GM19467 (cell line): ENCODE measurements around the gene DAPK1.

Source experiments
- ATAC-seq: cut with Tn5 transposase; IDR thresholded peaks from one replicate; pipeline ENCODE4 v1.9.1; 2021; ENCODE audit warnings: mild to moderate bottlenecking, moderate library complexity; ENCODE audit not compliant: unreplicated experiment

The DAPK1 gene

DNA sequence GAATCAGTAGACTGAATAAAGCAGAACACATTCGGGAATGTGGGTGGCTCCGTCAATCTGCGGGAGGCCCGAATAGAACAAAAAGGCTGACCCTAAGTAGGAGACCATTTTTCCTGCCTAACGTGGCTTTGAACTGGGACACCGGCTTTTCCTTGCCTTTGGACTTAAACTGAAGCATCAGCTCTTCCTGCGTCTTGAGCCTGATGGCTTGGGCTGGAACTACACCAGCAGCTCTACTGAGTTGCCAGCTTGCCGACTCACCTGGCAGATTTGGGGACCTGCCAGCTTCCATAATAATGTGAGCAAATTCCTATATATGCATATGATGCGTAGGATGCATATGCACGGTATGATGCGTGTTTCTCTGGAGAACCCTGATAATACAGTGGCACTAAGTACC is 111.3 kb downstream of the DAPK1 start:
- ATAC-seq: no peak

- no peak for ATAC-seq
Observed at GRCh38 chr9:87609486-87609885, 111.8 kb downstream of the DAPK1 start.

DNA sequence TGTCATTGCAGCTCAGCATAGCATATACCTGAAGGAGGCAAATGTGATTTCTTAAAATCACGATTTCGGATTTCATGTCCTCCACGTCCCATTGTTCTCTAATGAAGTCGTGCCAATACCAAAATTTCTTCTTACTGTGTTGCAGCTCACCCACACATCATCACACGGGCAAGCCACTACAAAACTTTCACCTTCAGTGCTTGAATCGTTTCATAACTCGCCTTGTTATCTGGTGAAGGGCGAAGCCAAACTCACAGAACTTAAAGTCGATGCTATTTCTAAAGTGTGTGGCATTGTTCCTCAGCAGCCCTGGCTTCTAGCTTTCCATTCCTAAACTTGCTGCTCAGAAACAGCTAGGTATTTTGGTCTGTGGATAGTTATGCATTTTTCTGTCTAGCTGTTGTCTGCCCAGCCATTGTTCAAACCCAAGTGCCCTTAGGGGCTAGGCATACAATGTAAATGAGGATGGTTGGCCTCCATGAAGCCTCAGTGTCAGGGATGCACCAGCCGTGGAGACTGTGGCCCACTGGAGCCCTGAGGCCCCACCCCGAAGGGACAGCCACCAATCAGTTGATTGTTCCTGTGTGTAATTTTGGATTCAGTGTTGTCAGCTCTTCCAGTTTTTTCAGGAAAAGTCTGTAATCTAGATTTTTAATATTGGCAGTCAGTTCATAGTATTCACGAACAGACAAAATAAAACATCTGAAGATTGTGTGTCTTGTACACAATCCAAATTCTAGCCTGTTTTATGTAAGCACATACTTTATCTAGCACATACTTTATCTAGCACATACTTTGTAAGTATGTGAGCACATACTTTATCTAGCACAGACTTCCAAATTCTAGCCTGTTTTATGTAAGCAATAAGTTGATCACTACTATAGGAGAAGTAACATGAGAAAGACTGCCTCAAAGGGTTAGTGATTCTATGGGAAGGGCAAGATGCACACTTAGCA is 112.8 kb downstream of the DAPK1 start:
- ATAC-seq: no peak

GRCh38 chr9:87611776-87612175 is 114.1 kb downstream of the DAPK1 start:
- no peak for ATAC-seq

DNA sequence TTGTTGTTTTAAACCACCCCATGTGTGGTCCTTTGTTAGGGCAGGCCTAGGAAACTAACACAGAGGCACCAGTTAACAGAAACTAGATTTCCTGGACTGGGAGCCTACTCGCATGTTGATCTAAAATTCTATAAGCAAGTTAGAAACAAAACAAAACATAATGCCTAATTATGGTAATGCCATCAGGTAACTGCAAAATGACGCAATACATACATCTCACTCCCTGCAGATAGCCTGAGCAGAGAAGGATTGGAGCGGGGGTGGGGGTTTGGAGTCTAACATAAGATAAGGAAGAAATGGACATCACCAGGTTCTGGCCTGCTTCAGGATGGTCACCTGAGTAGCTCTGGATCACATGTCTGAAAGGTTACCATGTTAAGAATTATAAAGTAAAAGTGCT is 114.9 kb downstream of the DAPK1 start:
- ATAC-seq: no peak

DNA sequence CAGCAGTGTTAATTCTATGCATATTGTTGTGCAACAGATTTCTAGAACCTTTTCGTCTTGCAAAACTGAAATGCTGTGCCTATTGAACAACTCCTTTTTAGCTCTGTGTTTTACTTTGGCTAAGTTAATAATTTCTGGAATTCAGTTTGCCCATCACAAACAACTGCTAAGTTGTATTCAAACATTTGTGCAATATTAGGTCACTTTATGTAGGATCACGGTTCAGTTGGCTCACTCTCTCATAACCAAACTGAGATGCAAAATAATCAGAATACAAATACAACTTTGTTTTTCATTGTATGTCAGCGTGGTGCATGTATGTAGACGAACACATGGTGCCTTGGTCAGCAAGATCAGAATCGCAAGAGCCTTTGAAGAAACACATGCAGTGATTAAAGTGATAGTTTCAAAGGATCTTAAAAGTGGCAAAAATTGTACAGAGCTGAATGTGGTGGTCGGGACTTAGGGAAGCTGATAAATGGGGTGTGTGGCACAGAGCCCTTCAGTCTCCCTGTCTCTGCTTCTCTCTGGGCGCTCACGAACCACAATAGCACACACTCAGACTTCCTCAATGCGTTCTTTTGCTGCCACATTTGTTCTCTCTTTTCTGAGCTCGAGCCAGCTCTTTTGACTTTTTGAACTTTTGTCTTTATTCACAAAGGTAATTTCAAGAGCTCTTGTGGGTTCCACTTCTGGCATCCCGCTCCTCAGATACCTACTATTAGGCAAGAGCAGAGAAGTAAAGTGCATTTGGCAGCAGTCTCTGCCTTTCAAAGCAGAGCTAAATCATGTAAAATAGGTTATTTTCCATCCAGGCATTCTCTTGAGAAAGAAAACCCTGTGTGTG is 115.8 kb downstream of the DAPK1 start:
- ATAC-seq: no peak

DNA sequence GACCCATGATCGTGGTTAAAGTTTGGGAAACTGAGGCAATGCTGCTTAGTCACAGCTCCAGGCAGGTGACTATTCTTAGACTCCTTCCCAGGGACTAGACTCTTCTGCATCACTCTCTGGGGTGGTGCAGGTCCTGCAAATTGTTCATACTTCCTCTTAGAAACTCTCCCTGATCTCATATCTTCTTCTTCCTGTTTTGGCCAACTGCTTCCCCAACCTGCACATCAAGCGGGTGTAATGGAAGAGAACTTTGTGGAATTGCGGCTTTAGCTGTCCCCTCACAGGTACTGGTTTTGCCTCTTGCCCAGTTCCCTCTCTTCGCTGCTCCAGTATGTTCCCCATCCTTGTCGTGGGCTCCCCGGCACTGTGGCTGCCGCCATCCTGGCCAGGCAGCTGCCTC is 116.7 kb downstream of the DAPK1 start:
- no peak for ATAC-seq

- ATAC-seq: no peak
Observed at GRCh38 chr9:87615136-87615535, 117.5 kb downstream of the DAPK1 start.

- ATAC-seq: no peak
Observed at GRCh38 chr9:87615547-87616148, 118.0 kb downstream of the DAPK1 start.

DNA sequence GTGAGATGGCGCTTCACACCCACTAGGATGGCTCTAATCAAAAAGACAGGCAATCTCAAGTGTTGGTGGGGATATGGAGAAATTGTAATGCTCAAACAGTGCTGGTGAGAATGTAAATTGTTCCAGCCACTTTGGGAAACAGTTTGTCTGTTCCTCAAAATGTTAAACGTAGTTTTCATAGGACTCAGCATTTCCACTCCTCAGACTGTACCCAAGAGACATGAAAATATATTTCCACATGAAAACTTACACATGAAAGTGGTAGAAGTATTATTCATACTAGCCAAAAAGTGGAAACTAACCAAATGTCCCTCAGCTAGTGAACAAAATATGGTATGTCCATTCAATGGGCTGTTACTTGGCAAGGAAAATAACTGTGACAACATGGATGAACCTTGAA is 120.6 kb downstream of the DAPK1 start:
- ATAC-seq: no peak

DNA sequence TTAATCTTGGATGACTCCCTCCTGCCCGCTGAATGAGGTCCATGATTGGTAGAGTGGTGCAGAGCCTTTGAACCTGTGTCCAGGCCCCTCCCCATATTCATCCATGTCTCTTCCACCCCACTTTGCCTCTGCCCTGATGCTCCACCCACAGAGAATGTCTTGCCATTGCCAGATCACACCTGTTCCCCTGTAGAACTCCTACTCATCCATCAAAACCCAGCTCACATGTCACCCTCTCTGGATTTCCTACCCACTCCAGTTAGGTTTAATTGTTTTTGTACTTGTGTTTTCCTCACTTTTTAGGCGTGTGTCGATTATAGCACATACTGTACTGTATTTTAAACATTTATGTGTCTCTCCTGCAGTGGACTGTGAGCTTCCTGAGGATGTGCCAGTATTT is 121.3 kb downstream of the DAPK1 start:
- ATAC-seq: no peak

DNA sequence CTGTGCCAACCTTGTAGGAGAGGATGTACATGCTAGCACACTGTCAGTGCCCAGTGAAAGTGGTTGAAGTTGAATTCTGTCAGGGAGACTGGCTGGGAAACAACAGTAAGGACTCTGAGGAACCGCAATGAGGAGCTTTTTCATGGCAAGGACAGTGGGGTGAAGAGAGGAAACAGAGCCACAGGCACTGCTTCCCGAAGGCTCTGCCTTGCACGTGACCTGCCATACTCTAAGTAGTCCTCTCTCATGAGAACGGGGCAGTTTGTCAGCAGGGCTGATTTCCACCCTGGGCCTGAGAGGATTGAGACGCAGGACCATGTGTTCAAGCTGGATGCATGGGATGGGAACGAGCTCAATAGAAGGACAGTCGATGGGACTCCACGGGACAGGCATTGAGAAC is 121.7 kb downstream of the DAPK1 start:
- ATAC-seq: no peak

DNA sequence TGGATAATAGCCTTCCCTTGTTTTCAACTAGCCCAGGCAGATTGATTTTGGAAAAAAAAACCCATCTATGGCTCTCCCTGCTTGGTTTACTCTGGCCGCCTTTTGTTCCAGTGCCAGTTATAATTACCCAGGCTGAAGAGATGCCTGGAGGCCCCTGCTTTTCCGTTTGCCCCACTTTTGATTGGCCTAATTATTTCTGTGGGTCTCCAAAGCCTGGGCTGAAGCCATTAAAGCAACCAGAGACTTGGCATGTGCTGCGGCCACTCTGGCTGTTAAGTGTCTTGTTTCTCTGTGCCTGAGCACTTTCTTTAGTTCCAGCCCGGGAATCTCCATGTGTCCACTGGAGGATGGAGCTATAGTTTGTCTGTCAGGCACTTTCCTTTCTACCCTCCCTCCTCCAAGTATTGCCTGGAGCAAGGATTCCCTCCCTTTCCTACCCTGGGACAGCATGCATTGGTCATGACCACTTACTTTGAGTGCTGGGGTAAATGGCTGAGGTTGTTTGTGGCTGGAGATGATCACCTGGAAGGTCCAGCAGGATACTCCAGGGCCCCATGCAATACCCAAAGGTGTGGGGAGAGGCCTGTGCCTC is 123.2 kb downstream of the DAPK1 start:
- ATAC-seq: no peak

GRCh38 chr9:87622098-87622497 is 124.4 kb downstream of the DAPK1 start:
- no peak for ATAC-seq

- ATAC-seq: no peak
Observed at GRCh38 chr9:87622923-87623322, 125.3 kb downstream of the DAPK1 start.

DNA sequence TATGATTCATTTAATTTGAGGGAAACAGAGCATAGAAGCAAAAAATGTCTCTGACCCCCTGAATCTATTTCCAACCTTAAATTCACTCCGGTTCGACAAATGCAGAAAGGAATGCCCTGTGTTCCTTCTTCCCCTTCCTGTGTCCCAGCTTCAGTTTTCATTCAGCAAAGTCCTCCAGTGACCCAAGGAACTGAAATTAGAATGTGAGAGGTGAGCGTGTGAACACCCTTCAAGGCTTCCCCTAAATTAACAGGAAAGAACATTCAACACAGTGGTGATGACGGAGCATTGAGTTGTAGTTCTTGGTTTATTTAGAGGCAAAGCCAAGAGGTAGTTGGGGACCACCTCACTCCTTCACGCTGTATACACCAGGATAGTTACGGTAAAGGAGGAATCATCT is 130.7 kb downstream of the DAPK1 start:
- ATAC-seq: no peak

DNA sequence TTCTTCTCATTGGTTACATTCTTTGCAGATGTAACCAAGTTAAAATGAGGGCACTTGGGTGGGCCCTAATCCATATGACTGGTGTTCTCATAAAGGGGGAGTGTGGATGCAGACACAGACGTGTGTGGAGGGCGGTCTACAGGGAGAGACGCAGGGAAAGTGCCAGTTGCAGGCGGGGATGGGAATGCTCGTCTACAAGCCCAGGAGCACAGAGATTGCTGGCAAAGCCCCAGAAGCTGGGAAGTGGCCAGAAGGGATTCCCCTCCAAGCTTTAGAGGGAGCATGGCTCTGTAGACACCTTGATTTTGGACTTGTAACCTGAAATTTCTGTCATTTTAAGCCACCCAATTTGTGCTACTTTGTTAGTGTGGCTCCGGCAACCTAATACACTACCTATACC is 131.4 kb downstream of the DAPK1 start:
- ATAC-seq: no peak

- ATAC-seq: no peak
Observed at GRCh38 chr9:87630266-87630665, 132.6 kb downstream of the DAPK1 start.

- no peak for ATAC-seq
Observed at GRCh38 chr9:87630846-87631245, 133.2 kb downstream of the DAPK1 start.

GRCh38 chr9:87635656-87636501 is 138.2 kb downstream of the DAPK1 start:
- no peak for ATAC-seq
